ENCODE measurements around the gene FILIP1.

GRCh38 chr6:75437421-75437891, 56.1 kb downstream of the FILIP1 start:
- no peak for TF ChIP-seq GATA2 (IDR thresholded peaks at IDR 0.05; ENCODE audit: low read depth, low read length)
- no peak for TF ChIP-seq GATA3 (IDR thresholded peaks at IDR 0.05; ENCODE audit: low read depth, low read length)
